Measurements from ENCODE around the gene RPP40. TPM values are rescaled to one million over a fixed set of nuclear protein-coding genes. Genes with fewer than 3 reads are reported as not detected.

The RPP40 gene
- total RNA-seq, 1 donor from 2014 or later = 23.2 TPM

DNA sequence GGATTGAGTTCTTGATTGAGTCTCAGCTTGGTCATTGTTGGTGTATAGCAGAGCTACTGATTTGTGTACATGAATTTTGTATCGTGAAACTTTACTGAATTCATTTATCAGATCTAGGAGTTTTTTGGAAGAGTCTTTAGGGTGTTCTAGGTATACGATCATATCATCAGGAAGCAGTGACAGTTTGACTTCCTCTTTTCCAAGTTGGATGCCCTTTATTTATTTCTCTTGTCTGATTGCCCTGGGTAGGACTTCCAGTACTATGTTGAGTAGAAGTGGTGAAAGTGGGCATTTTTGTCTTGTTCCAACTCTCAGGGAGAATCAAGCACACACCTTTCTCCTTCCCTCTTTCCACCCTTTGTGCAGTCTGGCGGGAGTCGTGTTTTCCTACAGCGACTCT lies 26.4 kb downstream of the RPP40 start:
- H3K4me2 ChIP-seq = no peak overlapping the region
- DNase-seq (ENCODE audit: low spot score) = no peak
- H3K4me1 Mint-ChIP-seq = peaks cover 12% of the 10 kb centered on the region
- H3K27me3 Mint-ChIP-seq (ENCODE audit: insufficient read depth, low read depth) = peaks cover 13% of the 10 kb centered on the region
- no peaks in the 10 kb centered on the region for H3K79me2 ChIP-seq (ENCODE audit: low read depth)
- peaks cover 15% of the 10 kb centered on the region for H3K4me1 ChIP-seq
- peaks cover 47% of the 10 kb centered on the region for H3K9me3 Mint-ChIP-seq
- no peak overlapping the region for H3K4me3 Mint-ChIP-seq
- no peak overlapping the region for H2AFZ ChIP-seq (replicated peaks)
- H3K9ac ChIP-seq = no peak overlapping the region
- no peak overlapping the region for H3K27ac Mint-ChIP-seq
- H3F3A ChIP-seq (ENCODE audit: low read depth) = peaks cover 10% of the 10 kb centered on the region
- H3K4me3 ChIP-seq = no peak overlapping the region
- no peaks in the 10 kb centered on the region for H3K9me3 ChIP-seq (ENCODE audit: low read depth)
- no peaks in the 10 kb centered on the region for H3K27me3 ChIP-seq
- no peak overlapping the region for H3K27ac ChIP-seq
- H3K36me3 ChIP-seq = no peaks in the 10 kb centered on the region
- H4K20me1 ChIP-seq (ENCODE audit: low read depth) = no peaks in the 10 kb centered on the region
- peaks cover 5% of the 10 kb centered on the region for H3K36me3 Mint-ChIP-seq
- no peak for TF ChIP-seq EZH2 (IDR thresholded peaks at IDR 0.05)
- TF ChIP-seq, protein P1, sequence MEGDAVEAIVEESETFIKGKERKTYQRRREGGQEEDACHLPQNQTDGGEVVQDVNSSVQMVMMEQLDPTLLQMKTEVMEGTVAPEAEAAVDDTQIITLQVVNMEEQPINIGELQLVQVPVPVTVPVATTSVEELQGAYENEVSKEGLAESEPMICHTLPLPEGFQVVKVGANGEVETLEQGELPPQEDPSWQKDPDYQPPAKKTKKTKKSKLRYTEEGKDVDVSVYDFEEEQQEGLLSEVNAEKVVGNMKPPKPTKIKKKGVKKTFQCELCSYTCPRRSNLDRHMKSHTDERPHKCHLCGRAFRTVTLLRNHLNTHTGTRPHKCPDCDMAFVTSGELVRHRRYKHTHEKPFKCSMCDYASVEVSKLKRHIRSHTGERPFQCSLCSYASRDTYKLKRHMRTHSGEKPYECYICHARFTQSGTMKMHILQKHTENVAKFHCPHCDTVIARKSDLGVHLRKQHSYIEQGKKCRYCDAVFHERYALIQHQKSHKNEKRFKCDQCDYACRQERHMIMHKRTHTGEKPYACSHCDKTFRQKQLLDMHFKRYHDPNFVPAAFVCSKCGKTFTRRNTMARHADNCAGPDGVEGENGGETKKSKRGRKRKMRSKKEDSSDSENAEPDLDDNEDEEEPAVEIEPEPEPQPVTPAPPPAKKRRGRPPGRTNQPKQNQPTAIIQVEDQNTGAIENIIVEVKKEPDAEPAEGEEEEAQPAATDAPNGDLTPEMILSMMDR (IDR thresholded peaks at IDR 0.05) = no peak
- TF ChIP-seq EZH2phosphoT487 (IDR thresholded peaks at IDR 0.05) = no peak

DNA sequence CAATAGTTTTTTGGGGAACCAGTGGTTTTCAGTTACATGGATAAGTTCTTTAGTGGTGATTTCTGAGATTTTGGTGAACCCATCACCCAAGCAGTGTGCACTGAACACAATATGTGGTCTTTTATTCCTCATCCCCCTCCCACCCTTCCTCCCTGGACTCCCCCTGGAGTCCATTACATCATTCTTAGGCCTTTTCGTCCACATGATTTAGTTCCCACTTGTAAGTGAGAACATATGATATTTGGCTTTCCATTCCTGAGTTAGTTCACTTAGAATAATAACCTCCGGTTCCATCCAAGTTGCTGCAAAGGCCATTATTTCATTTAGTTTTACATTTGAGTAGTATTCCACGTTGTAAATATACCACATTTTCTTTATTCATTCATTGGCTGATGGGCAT lies 28.3 kb downstream of the RPP40 start:
- Histone ChIP-seq H3K4me2 (no peak overlapping the region), H3K79me2 (ENCODE audit: low read depth) (no peaks in the 10 kb centered on the region), H3K4me3 (no peak overlapping the region), H3F3A (ENCODE audit: low read depth) (peaks cover 10% of the 10 kb centered on the region), H3K9ac (no peak overlapping the region), H2AFZ (replicated peaks) (no peak overlapping the region), H3K4me1 (peaks cover 15% of the 10 kb centered on the region), H3K27ac (no peak overlapping the region), H4K20me1 (ENCODE audit: low read depth) (no peaks in the 10 kb centered on the region), H3K9me3 (ENCODE audit: low read depth) (no peaks in the 10 kb centered on the region), H3K36me3 (no peaks in the 10 kb centered on the region), H3K27me3 (no peaks in the 10 kb centered on the region)
- TF ChIP-seq EZH2phosphoT487 (IDR thresholded peaks at IDR 0.05) = no peak
- TF ChIP-seq, protein P1 (IDR thresholded peaks at IDR 0.05) = no peak
- TF ChIP-seq EZH2 (IDR thresholded peaks at IDR 0.05) = no peak
- DNase-seq (ENCODE audit: low spot score) = no peak
- Mint-ChIP-seq H3K9me3 (peaks cover 47% of the 10 kb centered on the region), H3K36me3 (peaks cover 5% of the 10 kb centered on the region), H3K27ac (no peak overlapping the region), H3K4me3 (no peak overlapping the region), H3K27me3 (ENCODE audit: insufficient read depth, low read depth) (peaks cover 20% of the 10 kb centered on the region), H3K4me1 (peaks cover 21% of the 10 kb centered on the region)

DNA sequence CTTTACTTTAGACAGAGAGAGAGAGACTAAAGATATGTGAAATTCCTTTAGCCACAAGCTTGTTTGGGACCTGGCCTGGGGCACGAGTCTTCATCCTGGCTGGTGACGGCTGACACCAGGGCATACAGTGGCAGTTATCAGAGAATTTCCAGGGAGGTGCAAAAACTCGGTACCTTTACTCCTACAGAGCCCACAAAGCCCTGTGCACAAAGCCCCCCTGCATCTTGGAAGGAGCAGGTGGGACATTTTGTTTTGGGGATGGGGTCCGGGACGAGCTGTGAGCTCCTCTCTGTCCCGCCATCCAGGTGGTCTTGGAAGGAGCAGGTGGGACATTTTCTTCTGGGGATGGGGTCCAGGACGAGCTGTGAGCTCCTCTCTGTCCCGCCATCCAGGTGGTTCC lies 28.9 kb downstream of the RPP40 start:
- peaks cover 10% of the 10 kb centered on the region for H3F3A ChIP-seq (ENCODE audit: low read depth)
- Mint-ChIP-seq H3K27ac (no peak overlapping the region), H3K9me3 (peaks cover 47% of the 10 kb centered on the region)

More for the DNA sequence above, 28.9 kb downstream of the RPP40 start:
- Histone ChIP-seq H3K9ac (no peak overlapping the region), H3K27ac (no peak overlapping the region), H3K4me3 (no peak overlapping the region), H3K4me1 (peaks cover 15% of the 10 kb centered on the region), H3K79me2 (ENCODE audit: low read depth) (no peaks in the 10 kb centered on the region), H3K9me3 (ENCODE audit: low read depth) (no peaks in the 10 kb centered on the region), H3K27me3 (no peaks in the 10 kb centered on the region), H3K36me3 (no peaks in the 10 kb centered on the region), H3K4me2 (peak overlapping the region; percentile 68), H4K20me1 (ENCODE audit: low read depth) (no peaks in the 10 kb centered on the region), H2AFZ (replicated peaks) (no peak overlapping the region)
- TF ChIP-seq EZH2 (IDR thresholded peaks at IDR 0.05) (no peak), EZH2phosphoT487 (IDR thresholded peaks at IDR 0.05) (no peak)
- TF ChIP-seq, protein P1 (IDR thresholded peaks at IDR 0.05) = no peak
- Mint-ChIP-seq H3K27me3 (ENCODE audit: insufficient read depth, low read depth) (peaks cover 20% of the 10 kb centered on the region), H3K4me3 (no peak overlapping the region), H3K36me3 (peaks cover 5% of the 10 kb centered on the region), H3K4me1 (peaks cover 25% of the 10 kb centered on the region)
- no peak for DNase-seq (ENCODE audit: low spot score)

Measured in neural progenitor cell (in vitro differentiated cells).